ENCODE measurements around the gene PTS.
"Not testable (repeated sequence)": the region's sequence is repeated elsewhere in the genome, so short reads cannot be mapped to it uniquely, and the experiment has no call there.

Gene PTS
- total RNA-seq, result 26.8 to 46.1 (median 30.0) reads per million in 4 donors

DNA sequence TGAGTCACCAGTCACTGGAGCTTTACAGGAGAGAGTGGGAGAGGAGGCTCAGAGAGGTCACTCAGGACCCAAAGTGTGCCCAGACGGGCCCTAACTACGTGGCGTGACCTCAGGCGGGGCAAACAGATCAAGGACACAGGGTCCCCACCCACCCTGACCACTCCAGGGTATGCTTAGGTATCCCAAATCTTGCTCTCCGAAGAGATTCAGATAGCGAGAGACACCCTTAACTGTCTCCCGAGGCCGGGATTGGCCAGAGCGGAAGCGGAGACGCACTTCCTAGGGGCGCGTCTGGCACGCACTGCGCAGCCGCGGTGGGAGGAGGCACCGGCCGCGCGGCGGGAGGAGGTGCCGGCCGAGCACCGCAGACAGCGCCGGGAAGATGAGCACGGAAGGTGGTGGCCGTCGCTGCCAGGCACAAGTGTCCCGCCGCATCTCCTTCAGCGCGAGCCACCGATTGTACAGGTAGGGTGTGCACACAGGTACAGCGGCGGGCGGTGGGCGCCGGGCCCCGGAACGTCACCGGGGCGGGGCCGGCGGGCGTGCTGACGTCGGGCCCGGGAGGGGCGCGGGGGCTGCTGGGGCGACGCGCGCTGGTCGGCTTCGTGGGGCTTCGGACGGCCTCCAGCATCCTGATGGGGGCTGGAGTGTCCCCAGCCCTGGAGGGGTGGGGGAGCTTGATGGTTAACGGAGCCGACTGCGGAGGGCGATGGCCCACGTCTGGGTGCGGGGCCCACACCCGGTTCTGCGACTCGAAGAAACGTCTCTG, at the start of gene PTS:
Gene PTS (plus strand): TSS at position 367 of the 769 bp plus-strand sequence. CDS start 16 bp downstream, at position 383.
- DNase-seq, result peak; percentile 64 to 90 (median 75)

DNA sequence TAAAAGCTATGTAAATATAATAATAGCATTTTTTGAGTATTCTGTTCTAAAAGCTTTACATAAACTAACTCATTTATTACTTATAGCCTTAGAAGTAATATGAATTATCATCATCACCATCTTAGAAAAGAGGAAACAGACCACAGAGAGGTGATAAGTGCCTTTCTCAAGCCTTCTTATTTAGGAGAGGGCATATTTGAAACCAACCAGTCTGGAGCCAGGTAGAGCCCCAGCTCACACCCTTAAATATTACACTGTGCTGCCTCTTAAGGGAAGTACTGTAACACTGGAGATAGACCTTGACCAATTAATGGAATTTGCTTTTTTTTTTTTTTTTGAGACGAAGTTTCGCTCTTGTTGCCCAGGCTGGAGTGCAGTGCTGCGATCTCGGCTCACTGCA, 48.6 kb upstream of the PTS start:
- no peak for DNase-seq

DNA sequence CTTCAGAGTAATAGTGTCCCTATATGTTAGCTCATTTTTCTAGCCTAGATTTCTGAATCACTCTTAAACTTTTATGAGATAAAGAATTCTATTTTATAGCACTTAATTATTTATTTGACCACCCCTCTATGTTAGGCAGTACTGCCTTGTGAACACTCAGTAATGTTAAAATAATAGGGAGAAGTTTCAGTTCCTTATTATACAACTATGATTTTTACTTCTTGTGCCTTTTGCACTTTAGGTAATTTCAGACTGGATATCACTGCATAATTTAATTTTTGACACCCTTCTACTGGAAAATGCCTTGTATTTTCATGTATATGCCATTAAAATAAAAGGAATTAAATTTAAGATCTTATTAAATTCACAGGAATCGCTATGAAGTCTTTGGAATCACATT, 47.8 kb upstream of the PTS start:
- no peak for DNase-seq

DNA sequence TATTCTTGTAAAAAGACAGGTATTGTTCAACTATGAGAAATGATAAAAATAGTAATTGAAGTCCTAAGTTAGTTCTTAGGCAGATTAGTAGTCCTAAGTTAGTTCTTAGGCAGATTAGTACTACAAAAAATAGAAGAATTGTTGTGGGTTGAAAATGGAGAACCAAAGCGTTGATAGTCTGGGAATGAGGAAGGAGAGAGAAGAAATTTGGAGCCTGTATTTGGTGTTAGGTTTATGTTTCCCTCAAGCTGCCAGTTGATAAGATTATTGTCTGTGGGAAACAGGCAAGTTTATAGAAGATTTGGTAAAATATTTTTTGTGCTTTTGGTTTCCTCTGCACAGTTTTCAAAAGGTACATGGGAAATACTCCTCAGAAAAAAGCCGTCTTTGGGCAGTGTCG, 47.3 kb upstream of the PTS start:
- DNase-seq, result no peak

DNA sequence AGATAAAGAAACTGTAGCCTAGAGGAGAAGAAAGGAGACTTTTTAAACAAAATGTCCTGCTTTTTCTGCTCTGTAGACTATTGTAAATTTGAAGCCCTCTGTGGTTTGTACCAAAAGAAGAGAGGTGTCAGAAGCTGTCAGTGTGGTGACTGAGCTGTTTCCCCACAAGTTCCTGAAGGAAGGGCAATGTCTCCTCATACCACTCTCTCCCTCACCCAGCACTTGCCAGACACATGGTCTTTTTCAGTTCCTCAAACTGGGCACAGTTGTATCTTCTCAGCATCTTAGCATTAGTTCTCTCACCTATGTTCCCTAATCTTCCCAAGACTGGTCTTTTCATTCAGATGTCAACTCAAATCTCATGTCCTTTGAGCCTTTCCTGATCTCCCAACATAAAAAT, 46.6 kb upstream of the PTS start:
- DNase-seq, result no peak

DNA sequence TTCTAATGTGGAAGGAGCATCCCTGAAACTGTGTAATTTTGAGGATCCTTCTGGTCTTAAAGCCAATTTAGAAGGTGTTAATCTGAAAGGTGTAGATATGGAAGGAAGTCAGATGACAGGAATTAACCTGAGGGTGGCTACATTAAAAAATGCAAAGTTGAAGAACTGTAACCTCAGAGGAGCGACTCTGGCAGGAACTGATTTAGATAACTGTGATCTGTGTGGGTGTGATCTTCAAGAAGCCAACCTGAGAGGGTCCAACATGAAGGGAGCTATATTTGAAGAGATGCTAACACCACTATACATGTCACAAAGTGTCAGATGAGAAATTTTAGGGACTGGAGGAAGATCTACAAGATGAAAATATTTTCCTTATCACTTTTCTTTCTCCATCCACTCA, 43.4 kb upstream of the PTS start:
- no peak for DNase-seq

DNA sequence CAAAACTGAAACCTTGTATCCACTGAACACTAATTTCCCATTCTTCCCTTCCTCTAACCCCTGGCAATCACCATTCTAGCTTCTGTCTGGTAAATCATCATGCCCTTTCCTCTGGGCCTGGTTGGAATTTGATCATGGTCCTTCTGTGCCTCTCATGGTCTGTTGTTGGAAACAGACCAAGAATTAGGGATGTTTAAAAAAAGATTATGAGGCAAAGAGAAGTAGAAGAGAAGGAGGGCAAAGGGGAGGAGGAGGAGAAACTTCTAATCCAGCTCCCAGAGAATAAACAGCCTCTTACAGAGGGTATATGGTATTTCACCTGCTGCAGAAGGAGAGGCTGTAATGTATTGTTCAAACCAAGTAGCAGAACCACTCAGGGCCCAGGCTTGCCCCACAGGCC, 40.3 kb upstream of the PTS start:
- DNase-seq, result no peak

DNA sequence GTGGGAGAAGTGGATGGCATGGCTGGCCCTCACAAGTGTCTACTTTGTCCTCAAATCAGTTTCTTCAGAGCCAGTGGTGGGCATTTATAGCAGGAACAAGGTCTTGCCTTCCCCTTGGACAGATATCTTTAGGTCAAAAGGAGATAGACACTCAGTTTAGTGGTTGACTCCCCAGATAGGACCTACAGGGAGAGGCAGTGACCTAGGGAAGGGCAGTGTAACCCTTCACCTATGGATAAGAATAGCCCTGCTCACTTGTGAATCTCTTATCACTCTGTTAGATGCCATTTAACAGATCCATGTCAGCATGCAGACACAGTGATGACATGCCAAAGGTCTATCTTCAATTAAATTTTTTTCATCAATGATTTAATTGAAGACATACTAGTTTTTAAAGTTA, 39.9 kb upstream of the PTS start:
- DNase-seq, result no peak

DNA sequence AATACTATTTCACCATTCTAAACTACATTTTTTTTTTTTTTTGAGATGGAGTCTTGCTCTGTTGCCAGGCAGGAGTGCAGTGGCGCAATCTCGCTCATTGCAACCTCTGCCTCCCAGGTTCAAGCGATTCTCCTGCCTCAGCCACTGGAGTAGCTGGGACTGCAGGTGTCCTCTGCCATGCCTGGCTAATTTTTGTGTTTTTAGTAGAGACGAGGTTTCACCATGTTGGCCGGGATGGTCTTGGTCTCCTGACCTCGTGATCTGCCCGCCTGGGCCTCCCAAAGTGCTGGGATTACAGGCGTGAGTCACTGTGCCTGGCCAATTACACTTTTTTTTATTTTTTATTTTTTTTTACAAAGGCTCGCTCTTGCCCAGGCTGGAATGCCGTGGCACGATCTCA, 31.1 kb upstream of the PTS start:
- not testable (repeated sequence) for DNase-seq

DNA sequence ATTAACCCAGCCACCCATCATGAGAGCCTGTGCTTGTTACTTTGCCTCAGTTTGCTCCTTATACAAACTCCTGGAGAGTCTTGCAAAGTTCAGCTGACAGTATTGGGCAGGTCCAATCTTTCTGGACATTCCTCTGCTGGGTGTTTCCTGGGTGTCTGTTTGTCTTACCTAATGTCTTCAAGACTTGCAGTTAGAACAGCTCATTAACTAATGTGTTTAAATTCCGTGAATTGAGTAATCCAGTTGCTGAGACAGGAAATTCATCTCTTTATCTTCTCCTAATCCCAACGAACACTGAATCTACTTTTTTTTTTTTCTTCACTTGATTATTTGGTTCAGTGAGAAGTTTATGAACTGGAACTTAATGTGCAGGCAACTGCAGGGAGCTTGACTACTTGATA, 30.3 kb upstream of the PTS start:
- no peak for DNase-seq

DNA sequence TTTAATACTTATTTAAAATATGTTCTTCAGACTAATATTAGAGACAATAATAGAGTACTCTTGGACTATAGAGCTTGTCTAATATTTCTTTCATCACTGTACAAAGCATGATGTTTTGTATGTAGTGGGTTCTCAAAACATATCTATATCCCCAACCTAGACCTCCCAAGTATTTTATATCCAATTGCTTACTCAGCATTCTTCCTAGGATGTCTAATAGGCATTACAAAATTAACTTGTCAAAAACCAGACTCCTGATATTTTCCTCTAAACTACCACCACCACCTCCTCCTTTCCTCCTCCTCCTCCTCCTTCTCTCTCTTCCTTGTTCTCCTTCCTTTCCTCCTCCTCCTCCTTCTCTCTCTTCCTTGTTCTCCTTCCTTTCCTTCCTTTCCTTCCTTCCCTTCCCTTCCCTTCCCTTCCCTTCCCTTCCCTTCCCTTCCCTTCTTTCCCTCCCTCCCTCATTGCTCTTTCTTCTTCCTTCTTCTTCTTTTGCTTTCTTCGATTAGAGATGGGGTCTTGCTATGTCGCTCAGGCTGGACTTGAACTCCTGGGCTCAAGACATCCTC, 29.6 kb upstream of the PTS start:
- DNase-seq, result no peak

DNA sequence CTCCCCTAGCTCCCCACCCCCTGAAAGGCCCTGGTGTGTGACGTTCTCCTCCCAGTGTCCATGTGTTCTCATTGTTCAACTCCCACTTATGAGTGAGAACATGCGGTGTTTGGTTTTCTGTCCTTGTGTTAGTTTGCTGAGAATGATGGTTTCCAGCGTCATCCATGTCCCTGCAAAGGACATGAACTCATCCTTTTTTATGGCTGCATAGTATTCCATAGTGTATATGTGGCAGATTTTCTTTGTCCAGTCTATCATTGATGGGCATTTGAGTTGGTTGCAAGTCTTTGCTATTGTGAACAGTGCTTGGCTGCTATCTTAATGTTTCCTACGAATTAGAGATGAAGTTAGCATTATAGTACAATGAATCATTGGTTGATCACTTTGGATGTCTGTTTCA, 27.1 kb upstream of the PTS start:
- DNase-seq, result not testable (repeated sequence)

DNA sequence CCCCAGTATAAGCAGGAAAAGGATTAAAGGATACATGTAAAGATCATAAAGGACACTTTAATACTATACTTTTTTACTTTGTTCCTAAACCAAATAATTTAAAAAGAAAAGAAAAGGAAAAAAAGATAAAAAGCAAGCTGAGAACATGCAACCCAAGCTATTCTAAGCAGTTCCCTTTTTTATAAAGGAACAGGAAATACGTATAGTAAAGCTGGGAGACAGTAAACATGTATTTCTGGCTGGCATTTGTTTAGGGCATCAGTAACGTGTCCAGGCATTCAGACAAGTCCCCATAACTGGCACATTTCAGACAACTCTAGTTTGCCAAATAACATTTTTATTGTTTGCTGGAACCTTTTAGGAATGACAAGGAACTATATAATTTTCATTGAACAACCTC, 26.0 kb upstream of the PTS start:
- no peak for DNase-seq

DNA sequence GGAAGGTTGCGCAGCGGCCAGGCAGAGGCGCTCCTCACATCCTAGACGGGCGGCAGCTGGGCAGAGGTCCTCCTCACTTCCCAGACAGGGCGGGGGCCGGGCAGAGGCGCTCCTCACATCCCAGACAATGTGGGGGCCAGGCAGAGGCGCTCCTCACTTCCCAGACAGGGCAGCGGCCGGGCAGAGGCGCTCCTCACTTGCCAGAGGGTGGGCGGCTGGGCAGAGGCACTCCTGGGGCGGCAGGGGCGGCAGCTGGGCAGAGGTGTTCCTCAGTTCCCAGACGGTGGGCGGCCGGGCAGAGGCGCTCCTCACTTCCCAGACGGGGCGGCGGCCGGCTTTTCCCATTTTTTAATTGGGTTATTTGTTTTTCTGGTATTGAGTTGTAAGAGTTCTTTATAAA, 20.2 kb upstream of the PTS start:
- DNase-seq, result no peak

DNA sequence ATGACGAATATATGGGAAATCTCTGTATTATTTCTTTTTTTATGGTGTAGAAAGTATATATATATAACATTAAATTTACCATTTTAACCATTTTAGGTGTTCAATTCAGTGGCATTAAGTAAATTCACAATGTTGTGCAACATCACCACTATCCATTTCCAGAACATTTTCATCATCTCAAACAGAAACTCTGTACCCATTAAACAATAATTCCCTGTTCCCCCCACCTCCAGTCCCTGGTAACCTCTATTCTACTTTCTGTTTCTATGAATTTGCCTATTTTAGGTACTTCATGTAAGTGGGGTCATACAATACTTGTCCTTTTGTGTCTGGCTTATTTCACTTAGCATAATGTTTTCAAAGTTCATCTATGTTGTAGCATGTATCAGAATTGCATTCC, 15.3 kb upstream of the PTS start:
- DNase-seq, result no peak

DNA sequence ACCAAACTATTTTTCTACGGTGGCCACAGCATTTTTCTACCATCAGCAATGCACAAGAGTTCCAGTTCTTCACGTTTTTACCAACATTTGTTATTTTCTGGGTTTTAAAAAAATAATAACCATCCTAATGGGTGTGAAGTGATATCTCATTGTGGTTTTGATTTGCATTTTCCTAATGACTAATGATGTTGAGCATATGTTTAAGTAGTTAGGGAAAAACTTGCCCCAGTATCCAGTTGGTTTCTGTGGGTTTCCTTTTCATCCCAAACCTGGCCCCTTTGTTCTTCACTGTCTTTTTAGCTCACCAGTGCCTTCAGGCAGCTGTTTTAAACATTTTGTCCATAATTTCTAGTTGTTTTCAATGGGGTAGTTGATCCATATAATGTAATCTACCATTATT, 14.7 kb upstream of the PTS start:
- no peak for DNase-seq

DNA sequence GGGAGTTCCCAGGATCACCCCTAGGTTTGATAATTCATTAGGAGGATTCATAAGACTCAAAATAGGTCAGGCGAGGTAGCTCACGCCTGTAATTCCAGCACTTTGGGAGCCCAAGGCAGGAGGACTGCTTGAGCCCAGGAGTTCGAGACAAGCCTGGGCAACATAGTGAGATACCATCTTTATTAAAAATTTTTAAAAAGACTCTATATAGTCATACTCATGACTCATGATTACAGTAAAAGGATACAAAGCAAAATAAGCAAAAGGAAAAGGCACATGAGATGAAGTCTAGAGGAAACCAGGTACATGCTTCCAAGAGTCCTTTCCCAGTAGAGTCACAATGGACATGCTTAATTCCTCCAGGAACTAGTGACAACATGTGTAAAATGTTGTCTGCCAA, 13.9 kb upstream of the PTS start:
- no peak for DNase-seq

DNA sequence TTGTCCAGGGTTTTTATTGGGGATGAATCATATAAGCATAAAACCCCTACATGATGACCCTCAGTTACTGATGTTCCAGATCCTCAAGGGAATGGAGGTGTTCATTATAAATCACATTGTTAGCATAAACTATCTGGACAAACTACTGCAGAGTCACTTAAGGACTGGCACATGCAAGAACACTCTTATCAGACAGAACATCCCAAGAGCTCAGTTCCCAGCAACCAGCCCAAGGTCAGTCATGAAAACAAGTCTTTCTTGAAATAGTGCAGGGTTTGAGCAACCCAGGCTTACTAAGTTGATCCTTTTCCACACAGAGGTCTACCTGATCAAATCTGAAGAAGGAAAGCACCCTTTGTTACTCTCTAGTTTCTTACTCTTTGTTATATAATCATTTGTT, 13.5 kb upstream of the PTS start:
- no peak for DNase-seq

DNA sequence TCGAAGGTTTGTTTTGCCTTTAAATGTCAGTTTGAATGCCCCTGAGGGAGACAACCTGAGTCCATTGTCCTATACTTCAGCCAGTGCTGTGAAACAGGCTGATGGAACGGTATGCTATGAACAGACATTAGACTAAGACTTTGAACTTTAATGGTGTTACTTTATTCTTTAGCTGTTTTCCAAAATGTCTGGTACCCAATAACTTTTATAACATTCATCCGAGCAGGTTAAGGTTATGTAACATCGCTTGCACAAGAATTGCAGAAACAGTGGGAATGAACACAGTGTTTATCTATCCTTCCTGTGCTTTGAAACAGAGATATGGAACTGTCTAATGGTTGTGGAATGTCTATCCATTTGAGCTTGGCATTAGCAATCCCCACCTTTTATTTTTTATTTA, 12.5 kb upstream of the PTS start:
- DNase-seq, result no peak

DNA sequence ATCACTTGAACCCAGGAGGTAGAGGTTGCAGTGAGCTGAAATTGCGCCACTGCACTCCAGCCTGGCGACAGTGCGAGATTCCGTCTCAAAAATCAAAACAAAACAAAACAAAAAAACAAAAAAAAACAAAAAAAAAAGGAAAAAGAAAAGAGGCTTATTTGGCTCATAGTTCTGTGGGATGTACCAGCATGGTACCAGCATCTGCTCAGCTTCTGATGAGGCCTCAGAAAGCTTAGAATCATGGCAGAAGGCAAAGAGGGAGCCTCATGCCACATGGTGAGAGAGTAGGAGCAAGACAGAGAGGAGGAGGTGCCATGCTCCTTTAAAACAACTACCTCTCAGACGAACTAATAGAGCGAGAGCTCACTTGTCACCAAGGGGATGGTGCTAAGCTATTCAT, 10.6 kb upstream of the PTS start:
- no peak for DNase-seq

DNA sequence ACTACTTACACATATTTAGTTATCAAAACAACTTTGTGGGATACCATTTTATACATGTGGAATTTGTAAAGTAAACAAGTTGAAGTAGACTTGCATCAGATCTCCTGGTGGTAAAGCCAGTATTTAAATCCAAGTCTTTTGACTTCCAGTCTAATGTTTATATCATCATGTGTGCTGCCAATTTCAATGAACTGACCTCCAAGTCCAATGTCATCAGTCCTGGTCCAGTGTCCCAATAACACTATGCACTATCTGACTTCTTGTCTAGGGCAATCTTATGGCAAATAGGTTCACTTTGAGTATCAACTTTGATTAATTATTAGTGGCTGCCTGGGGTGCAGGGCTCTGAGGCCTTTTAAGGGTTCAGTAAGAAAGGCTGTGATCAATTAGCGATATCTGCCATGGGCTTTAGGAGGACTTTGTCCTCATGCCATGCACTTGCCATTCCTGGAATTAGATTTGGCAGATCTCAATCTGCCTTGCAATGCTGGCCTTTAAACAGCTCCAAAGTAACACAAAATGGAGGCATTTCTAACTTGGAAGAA, 9.6 kb upstream of the PTS start:
- DNase-seq, result no peak

DNA sequence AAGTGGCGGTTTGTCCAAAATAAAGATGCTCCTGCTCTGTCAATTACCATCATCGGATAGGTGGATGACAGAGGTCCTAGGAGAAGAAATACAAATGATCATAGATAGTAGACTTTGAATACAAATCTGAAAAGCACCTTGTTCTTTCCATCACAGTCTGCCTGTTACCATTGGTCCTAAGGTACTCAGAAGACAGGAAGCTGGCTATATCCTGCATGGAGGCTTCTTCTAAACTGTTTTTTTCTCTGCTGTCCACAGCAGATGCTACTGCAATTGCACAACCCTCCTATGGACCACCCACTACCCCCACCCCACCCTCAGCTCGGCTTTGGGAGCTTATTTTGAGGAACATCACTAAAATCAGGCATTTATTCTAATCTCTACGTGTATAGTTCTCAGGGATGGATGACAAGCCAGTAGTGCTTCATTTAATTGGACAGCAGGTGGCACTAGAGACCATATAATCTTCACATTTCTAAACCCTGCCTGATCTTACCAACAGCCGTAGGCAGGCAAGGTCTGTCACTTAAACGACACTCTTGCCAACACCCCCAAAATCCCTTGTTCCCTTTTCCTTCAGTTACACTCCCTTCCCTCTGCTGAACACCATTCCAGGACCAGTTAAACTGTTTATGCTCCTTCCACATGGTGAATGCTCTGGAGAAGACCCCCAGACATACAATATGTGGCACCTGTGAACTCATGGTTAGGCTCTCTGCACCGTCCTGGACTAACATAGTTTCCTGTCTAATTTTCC, 6.6 kb upstream of the PTS start:
- peak in 4 of 5 donors; percentile 16 to 78 (median 34) for DNase-seq

DNA sequence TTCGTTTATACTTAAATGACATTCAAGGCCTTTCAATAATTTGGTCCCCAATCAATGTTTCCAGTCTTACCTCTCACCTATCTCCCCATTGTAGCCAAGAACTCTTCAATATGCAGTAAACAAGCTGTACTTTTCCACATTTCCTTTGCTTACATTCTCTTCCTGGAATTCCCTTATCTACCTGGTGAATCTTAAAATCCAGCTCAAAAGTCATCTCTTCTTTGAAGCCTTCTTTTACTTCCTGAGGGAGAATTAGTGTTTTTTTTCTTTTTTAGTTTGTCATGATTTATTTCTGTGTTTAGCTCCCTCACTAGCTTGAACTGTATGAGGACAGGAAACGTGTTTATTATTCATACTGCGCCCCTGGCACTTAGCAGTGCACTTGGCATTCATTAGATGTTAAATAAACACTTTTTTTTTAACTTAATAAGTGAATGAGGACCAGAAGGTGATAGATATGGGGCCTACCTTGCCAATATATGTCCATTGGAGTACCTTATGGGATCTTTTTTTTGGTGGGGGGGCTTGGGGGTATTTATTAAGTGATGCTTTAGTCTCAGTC, 4.9 kb upstream of the PTS start:
- DNase-seq, result no peak

Data from T-helper 1 cell (primary cell).